Esophagus squamous epithelium (tissue), 5 donors: Measurements from ENCODE around the gene PFKM. TPM values are rescaled to one million over a fixed set of nuclear protein-coding genes. Genes with fewer than 3 reads are reported as not detected.
"Not testable (repeated sequence)": the region's sequence is repeated elsewhere in the genome, so short reads cannot be mapped to it uniquely, and the experiment has no call there.

ENCODE experiments used
- DNase-seq: peaks from one replicate; lab custom pipeline; 2025; lab: John Stamatoyannopoulos, UW
- H3K27ac ChIP-seq, 4 donors: fragments of 200-600 bp; sonication (generic); one replicate each; pipeline ENCODE4 v1.5.1; 2016 to 2019; ENCODE audit warnings: mild to moderate bottlenecking in 1 of 4
- H3K27me3 ChIP-seq, 4 donors: fragments of 200-600 bp; sonication (generic); 1 replicate in 3 of 4; 2 replicates in 1 of 4; pipeline versions ENCODE4 v1.5.1 to v1.6.0; 2017 to 2021; ENCODE audit warnings: antibody characterized with exemption in 1 of 4
- H3K36me3 ChIP-seq, 3 donors: fragments of 200-600 bp; sonication (generic); one replicate each; pipeline ENCODE4 v1.5.1; 2016 to 2019
- H3K4me1 ChIP-seq, 3 donors: fragments of 200-600 bp; sonication (generic); one replicate each; pipeline ENCODE4 v1.5.1; 2017 to 2019
- H3K4me3 ChIP-seq, 4 donors: fragments of 200-600 bp; sonication (generic); 1 replicate in 3 of 4; 2 replicates in 1 of 4; pipeline ENCODE4 v1.5.1; 2016 to 2019; ENCODE audit warnings: mild to moderate bottlenecking in 2 of 4, moderate library complexity in 1 of 4
- H3K9me3 ChIP-seq, 3 donors: fragments of 200-600 bp; sonication (generic); one replicate each; pipeline ENCODE4 v1.5.1; 2016 to 2019
- CTCF ChIP-seq, 6 experiments: fragments of 450-650 bp in 4 of 6; fragments of 200-600 bp in 2 of 6; sonication (generic) in 2 of 6; IDR thresholded peaks; one replicate each; pipeline ENCODE4 v1.5.1; 2016 to 2019; ENCODE audit warnings: antibody characterized with exemption in 6 of 6, mild to moderate bottlenecking in 4 of 6, moderate library complexity in 4 of 6
- POLR2A ChIP-seq, 4 donors: fragments of 450-650 bp; IDR thresholded peaks; one replicate each; pipeline ENCODE4 v1.6.1; 2017; ENCODE audit warnings: antibody characterized with exemption in 4 of 4, mild to moderate bottlenecking in 4 of 4, moderate library complexity in 3 of 4
- WGBS, 2 donors: methylation state at CpG; one replicate each; pipeline ENCODE4 v1.1.5; 2018; 5-methylcytosine and 5-hydroxymethylcytosine counted together
- intact Hi-C: fragments of 100-400 bp; cut with DNase I; formaldehyde crosslinking; loops from one replicate; pipeline ENCODE4 v1.15.0; 2022
- total RNA-seq, 4 donors: library from RNA; depleted of rRNA; stranded (reverse); fragments of >200 nt; gene quantifications; one replicate each; pipeline ENCODE4 v1.1.0, GENCODE V29; 2016
- donor health status: DM: yes; HTN: yes; CAD: no.

Gene PFKM
- total RNA-seq, 4 donors from 2014 or later, result 13.0 to 40.9 (median 33.3) TPM

DNA sequence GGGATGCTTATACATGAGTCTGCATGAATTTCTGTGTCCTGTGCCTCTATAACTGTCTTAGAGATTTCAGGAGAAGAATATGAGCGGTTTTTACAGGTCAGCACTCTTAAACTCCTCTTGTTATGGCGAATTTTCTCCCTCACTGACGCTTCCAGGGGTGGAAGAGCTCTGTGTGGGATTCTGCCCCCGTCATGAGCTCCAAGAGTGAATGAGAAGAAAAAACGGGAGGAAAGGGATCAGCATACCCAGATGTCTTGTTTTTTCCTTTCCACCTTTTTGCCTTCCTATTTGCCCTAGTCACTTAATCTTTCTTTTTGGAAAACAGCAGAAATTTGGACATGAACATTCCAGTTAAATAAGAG, 651 bp downstream of the PFKM start:
- Histone ChIP-seq H3K4me3 (peak overlapping the region; percentile 47 to 87 (median 62)), H3K27me3 (no peaks in the 10 kb centered on the region), H3K27ac (peak overlapping the region in 3 of 4 donors; percentile 36 to 78 (median 77)), H3K9me3 (no peaks in the 10 kb centered on the region), H3K4me1 (peaks cover 6 to 34% (median 7%) of the 10 kb centered on the region in 3 donors), H3K36me3 (peaks cover 0 to 23% (median 8%) of the 10 kb centered on the region in 3 donors)
- no peak for DNase-seq
- 9 to 12% methylated on average over 5 of the region's 5 CpGs for WGBS, 2 donors
- intact Hi-C loops, result no loop called here
- TF ChIP-seq POLR2A (IDR thresholded peaks at IDR 0.05) (no peak), CTCF (IDR thresholded peaks at IDR 0.05) (no peak)

DNA sequence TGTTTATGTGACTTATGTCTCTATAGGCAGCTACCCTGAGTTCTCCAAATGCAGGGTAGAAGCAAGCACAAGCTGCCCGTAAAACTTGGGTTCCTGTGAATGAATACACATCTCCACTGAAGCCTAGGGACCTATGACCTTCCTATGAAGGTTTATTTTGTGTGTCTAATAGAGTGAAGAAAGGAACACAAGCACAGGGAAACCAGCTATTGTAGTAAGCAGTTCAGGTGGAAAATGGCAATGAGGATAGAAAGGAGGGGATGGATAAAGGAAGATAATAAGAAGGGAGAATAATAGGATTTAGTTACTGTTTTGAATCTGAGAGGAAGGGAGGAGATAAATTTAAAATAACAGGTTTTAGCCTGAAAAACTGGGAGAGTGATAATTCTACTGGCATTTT, 2.4 kb downstream of the PFKM start:
- DNase-seq, result no peak
- WGBS, 2 donors, result 91% methylated on average over 1 of the region's 1 CpG
- Histone ChIP-seq H3K27ac (no peak overlapping the region), H3K4me1 (peaks cover 6 to 34% (median 7%) of the 10 kb centered on the region in 3 donors), H3K9me3 (no peaks in the 10 kb centered on the region), H3K27me3 (no peaks in the 10 kb centered on the region), H3K36me3 (peaks cover 0 to 39% (median 8%) of the 10 kb centered on the region in 3 donors), H3K4me3 (no peak overlapping the region)
- intact Hi-C loops, result no loop called here
- no peak for TF ChIP-seq CTCF (IDR thresholded peaks at IDR 0.05)
- no peak for TF ChIP-seq POLR2A (IDR thresholded peaks at IDR 0.05)

DNA sequence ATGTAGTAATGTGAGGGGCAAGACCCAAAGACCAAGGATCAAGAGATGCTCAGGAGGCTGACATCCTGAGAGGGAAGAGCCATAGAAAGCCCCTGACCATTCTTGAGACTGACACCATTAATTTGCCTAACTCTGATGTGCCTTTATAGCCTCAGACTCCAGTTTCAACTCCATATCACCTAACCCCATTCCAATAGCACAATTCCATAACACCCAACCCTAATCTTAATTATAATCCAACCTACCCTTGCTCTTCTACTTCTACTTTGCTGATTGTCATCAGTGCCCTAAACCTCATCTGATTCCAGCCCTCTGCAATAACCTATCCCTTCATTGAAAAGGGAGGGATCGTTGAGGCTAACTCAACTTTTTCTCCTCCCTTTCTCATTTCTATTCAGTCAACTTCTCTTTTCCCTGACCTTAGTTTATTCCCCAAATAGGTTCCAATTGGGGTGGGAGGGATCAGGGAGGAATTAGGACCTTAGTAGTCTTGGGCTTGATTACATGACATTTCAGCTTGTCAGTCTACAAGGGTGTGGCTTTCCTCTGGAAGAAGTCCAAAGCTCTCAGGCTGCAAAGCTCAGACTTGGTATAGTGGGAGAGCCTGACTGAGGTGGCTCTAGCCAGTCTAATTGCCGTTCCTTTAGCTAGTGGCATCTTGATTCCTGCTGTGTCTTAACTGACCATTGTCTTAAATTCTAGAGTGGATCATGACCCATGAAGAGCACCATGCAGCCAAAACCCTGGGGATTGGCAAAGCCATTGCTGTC, 3.1 kb downstream of the PFKM start:
- H3K27ac ChIP-seq, result no peak overlapping the region
- peaks cover 0 to 46% (median 8%) of the 10 kb centered on the region in 3 donors for H3K36me3 ChIP-seq
- no peaks in the 10 kb centered on the region for H3K27me3 ChIP-seq
- intact Hi-C loops, result no loop called here
- TF ChIP-seq POLR2A (IDR thresholded peaks at IDR 0.05), result no peak
- no peak for TF ChIP-seq CTCF (IDR thresholded peaks at IDR 0.05)
- DNase-seq, result no peak
- H3K4me3 ChIP-seq, result no peak overlapping the region
- peaks cover 6 to 34% (median 7%) of the 10 kb centered on the region in 3 donors for H3K4me1 ChIP-seq
- no peaks in the 10 kb centered on the region for H3K9me3 ChIP-seq
- WGBS, 2 donors, result 63 to 86% methylated on average over 2 of the region's 2 CpGs

GRCh38 chr12:48123169-48123568, 4.0 kb downstream of the PFKM start:
- Histone ChIP-seq H3K36me3 (peaks cover 0 to 55% (median 8%) of the 10 kb centered on the region in 3 donors), H3K27me3 (no peaks in the 10 kb centered on the region), H3K9me3 (no peaks in the 10 kb centered on the region), H3K4me3 (no peak overlapping the region), H3K27ac (no peak overlapping the region), H3K4me1 (peaks cover 6 to 34% (median 7%) of the 10 kb centered on the region in 3 donors)
- TF ChIP-seq CTCF (IDR thresholded peaks at IDR 0.05), result no peak
- TF ChIP-seq POLR2A (IDR thresholded peaks at IDR 0.05), result no peak
- intact Hi-C loops, result no loop called here
- 81 to 82% methylated on average over 4 of the region's 4 CpGs for WGBS, 2 donors
- DNase-seq, result no peak

GRCh38 chr12:48125542-48125941, 6.4 kb downstream of the PFKM start:
- H3K27ac ChIP-seq, result not testable (repeated sequence)
- WGBS, 2 donors, result 98 to 100% methylated on average over 2 to 4 of the region's 5 CpGs

More at GRCh38 chr12:48125542-48125941, 6.4 kb downstream of the PFKM start:
- DNase-seq, H3K9me3 ChIP-seq, H3K27me3 ChIP-seq, intact Hi-C loops, H3K4me3 ChIP-seq: not testable (repeated sequence)
- peaks cover 0 to 11% (median 5%) of the 10 kb centered on the region in 3 donors for H3K4me1 ChIP-seq
- peaks cover 0 to 73% (median 8%) of the 10 kb centered on the region in 3 donors for H3K36me3 ChIP-seq
